Renal pelvis (tissue), 4 donors: ENCODE measurements around the gene AOAH. TPM values are rescaled to one million over a fixed set of nuclear protein-coding genes. Genes with fewer than 3 reads are reported as not detected.
"Not testable (repeated sequence)": the region's sequence is repeated elsewhere in the genome, so short reads cannot be mapped to it uniquely, and the experiment has no call there.

Experiments used
- DNase-seq: peaks from one replicate; pipeline ENCODE4 v3.0.0-alpha.2; 2013
- polyA plus RNA-seq, 3 donors: library from polyadenylated mRNA; unstranded; fragments of 120-200 nt; gene quantifications; one replicate each; pipeline ENCODE4 v1.2.1, GENCODE V29; 2013; ENCODE audit not compliant: insufficient read length in 3 of 3

AOAH gene
- polyA plus RNA-seq, 3 donors, result 2.7 to 3.4 (median 3.1) TPM

DNA sequence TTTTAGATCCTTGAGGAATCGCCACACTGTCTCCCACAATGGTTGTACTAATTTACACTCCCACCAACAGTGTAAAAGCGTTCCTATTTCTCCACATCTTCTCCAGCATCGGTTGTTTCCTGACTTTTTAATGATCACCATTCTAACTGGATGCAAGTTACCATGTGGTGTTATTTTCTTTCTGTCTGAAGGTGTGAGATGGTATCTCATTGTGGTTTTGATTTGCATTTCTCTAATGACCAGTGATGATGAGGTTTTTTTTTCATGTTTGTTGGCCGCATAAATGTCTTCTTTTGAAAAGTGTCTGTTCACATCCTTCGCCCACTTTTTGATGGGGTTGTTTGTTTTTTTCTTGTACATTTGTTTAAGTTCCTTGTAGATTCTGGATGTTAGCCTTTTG lies 20.4 kb downstream of the AOAH start:
- DNase-seq, result not testable (repeated sequence)

- DNase-seq, result no peak
Observed at GRCh38 chr7:36692456-36692855, 31.8 kb downstream of the AOAH start.

- no peak for DNase-seq
Observed at GRCh38 chr7:36691983-36692382, 32.3 kb downstream of the AOAH start.

DNA sequence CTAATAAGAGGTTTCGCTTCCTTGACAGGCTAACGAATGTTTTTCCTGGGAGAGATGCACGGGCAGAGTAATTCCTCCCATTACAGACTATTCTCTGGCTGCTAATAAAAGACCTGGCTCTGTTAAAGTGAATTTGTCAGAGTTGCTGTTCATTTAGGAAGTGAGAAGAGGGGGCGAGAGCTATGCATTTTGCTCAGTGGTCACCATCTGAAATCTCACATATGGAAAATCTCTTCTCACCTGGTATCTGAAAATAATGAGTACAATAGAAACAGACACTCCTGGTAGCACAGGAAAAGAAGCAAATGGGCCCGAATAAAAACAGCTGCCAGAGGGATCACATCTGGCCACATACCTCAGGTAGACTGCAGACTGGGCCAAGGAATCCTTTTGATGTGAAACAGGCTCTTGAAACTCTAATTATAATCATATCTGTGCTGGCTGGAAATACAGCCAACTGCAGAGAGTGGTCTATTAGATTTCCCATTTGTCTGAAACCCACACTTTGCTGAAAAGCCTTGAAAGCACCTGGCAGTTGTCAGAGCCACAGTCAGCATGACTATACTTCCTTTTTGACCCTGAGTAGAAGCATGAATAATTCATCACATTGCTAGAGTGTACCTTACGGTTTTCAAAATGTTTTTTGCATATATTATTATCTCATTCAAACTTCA lies 33.6 kb downstream of the AOAH start:
- no peak for DNase-seq

GRCh38 chr7:36690041-36690440 lies 34.3 kb downstream of the AOAH start:
- no peak for DNase-seq

DNA sequence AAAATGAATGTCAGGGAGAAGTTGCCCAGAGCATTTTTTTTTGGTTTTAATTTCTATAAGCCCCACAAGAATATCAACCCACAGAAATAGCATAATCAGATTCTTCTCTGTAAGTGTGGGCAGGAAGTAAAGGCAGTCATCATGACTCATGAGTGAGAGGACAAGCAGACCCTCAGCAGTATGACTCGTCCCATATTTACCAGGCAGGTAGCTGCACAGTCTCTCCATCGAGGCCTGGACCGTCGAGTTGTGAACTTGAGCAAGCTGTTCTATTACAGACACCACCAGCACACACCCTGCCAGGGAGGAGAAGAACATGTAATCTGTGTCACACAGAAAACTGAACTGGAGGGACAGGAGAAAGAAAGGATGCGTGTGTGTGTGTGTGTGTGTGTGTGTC lies 37.8 kb downstream of the AOAH start:
- no peak for DNase-seq

DNA sequence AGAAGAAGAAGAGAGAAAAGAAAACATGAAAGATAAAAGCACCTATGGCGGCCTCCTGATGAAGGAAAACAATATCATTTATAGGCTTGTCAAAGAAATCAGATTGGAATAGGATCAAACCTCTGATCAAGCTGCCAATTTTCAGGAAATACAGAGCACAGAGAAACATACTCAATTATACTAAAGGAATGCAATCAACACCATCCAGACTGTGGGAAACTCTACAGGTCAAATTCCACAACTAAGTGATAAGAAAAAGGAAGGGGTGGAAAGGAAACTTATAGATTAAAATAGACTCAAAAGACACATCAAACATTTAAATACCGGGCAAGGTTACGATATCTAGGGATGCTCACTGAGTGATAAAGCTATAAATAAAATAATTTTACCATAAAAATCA lies 39.3 kb downstream of the AOAH start:
- DNase-seq, result no peak

DNA sequence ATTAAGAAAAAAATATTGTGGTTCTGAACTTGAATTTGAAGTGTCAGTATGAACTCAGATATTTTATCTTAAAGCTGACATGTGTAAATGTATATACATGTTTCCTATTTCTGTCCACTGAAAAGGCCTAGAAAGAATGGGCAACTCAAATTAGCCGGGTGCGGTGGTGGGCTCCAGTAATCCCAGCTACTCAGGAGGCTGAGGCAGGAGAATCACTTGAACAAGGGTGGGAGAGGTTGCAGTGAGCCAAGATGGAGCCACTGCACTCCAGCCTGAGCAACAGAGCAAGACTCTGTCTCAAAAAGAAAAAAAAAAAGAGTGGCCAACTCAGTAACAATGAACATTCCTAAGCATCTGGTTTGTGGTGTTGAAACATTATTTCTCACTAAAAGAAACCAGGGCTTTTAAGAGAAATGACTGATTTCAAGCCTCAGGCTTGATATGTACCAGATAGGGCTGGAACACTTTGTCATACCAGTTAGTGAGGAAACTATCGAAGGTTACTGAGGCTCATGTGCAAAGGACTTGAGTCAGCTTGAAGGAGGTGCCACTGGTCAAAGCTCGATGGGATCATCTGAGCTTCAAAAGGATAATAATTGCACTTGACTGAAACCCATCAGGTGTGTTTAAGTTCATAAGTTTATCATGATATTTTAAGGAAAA lies 40.5 kb downstream of the AOAH start:
- no peak for DNase-seq

- no peak for DNase-seq
Observed at GRCh38 chr7:36683111-36683510, 41.2 kb downstream of the AOAH start.

- DNase-seq, result no peak
Observed at GRCh38 chr7:36682102-36682501, 42.2 kb downstream of the AOAH start.

DNA sequence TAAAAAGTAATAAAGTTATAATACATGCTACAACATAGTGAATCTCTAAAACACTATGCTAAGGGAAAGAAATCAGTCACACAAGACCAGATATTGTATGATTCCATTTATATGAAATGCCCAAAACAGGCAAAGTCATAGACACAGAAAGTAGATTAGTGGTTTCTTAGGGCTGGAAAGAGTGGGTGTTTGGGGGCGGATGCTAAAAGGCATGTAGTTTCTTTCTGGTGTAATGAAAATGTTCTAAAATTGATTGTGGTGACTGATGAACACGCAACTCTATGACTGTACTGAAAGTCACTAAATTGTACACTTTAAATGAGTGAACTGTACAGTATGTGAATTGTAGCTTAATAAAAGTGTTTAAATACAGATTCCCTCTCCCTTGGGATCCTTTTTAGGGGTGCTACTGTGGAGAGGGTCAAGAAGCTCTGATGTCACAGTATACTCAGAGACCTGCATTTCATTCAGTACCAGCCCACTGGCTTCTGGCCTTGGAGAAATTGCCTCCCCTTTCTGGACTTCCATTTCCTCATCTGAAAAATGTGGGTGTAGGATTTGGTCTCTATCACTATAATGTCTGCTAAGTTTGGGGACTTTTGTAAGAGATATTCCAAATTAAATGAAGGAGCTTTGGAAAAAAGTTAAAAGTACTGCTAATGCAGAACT lies 46.4 kb downstream of the AOAH start:
- DNase-seq, result no peak

DNA sequence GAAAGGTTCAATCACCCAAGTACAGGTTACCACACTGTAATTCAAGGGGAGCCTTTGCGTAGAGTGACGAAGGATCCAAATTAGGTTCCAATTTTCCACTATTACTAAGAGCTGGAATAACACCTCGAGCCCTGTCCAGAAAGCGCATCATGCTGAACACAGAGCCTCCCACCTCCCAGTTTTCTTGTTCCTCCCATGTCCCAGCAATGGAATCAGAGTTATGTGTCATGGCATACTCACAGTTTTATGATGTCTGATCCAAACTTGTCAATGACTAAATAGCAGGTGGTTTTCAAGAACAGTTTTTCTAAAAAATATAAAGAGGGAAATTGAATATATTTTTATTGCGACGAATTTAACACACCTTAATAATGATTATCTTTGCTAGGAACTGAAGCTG lies 50.6 kb downstream of the AOAH start:
- no peak for DNase-seq

DNA sequence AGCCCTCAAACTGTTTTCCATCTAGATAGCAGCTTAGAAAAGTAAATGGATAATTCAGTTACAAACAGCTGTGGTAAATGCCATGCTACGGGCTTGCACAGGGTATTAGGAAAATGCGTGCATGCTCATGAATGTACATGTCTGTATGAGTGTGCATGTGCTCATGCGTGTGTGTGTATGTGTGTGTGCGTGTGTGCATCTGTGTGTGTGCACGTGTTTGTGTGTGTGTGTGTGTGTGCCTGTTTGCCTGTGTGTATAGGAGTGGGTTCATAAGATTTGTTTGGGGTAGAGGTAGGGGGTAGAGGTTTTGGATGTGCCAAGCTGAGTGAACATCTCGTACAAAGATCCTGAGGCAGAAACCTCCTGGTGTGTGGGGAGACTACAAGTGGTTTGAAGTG lies 52.9 kb downstream of the AOAH start:
- DNase-seq, result no peak

DNA sequence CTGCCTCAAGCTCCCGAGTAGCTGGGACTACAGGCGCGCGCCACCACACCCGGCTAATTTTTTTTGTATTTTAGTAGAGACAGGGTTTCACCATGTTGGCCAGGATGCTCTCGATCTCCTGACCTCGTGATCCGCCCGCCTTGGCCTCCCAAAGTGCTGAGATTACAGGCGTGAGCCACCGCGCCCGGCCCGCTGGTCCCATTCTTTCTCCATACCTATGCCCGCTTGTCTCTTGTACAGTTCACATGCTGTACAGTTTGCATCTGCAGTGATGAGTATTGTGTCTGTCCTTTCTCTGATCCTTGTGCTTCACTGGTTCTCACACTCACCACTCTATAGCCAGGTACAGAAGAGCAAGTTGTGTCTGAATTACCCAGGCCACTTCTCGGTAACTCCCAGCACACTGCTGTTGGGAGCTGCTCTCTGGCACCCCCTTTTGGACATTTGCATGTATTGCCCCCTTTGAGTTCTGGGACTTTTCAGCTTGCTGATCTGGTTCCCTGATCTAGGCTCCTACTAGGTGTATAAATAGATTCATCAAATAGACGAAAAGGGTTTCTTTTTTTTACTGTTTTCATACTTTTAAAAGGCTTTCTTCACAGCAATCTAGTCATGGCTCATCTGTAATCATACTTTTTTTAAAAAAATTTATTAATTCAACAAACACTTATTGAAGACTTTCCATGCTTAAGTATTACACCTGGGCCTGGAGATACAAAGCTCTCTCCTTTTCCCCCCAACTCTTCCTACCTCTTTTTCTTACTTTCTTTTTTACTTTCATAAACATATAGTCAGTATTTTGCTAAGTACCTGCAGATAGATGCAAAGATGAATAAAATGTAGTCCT lies 53.5 kb downstream of the AOAH start:
- peak; percentile 56 for DNase-seq

- no peak for DNase-seq
Observed at GRCh38 chr7:36668750-36669149, 55.5 kb downstream of the AOAH start.

- no peak for DNase-seq
Observed at GRCh38 chr7:36668080-36668479, 56.2 kb downstream of the AOAH start.

GRCh38 chr7:36667007-36667745 lies 57.1 kb downstream of the AOAH start:
- DNase-seq, result no peak

DNA sequence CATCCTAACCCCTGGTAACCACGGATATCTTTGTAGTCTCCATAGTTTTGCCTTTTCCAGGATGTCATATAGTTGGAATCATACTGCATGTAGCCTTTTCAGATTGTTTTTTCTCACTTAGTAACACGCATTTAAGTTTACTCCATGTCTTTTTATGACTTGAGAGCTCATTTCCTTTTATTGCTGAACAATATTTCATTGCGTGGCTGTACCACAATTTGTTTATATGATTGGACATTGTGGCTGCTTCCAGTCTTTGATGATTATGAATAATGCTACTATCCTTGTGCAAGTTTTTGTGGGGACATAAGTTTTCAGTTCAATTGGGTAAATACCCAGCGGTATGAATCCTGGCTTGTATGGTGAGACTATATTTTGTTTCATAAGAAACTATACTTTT lies 60.8 kb downstream of the AOAH start:
- no peak for DNase-seq

DNA sequence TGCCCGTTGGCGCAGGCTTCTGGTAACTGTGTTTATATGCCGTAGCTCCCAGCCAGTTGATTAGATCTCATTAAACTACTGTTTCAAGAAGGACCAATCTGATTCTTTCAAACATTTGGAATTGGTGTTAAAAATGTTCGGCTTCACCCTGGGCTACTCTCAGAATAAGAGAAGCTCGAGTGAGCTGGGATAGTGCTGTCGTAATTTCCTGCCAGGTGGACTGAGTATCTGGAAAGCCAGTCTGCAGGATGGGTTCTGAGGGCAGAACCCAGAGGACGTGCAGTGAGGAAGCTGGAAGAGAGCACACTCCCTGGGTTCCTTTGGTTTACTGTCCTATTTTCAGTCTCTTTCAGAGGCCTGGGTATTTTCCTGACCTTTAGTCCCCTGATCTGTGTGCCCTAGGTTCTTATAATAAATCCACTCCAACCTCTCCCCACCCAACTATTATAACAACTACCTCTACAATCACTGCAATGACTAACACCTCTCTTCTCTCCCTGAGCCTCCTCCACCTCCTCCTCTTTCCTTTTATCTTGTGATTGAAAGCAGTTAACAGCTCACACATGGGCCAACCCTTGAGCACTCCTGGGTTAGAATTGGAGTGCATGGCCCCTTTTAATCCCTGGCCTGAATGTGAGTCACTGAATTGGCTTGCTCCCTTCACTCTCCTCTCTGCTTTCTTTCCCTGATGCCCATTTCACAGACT lies 63.0 kb downstream of the AOAH start:
- DNase-seq, result no peak

GRCh38 chr7:36659638-36660341 lies 64.5 kb downstream of the AOAH start:
- DNase-seq, result no peak

DNA sequence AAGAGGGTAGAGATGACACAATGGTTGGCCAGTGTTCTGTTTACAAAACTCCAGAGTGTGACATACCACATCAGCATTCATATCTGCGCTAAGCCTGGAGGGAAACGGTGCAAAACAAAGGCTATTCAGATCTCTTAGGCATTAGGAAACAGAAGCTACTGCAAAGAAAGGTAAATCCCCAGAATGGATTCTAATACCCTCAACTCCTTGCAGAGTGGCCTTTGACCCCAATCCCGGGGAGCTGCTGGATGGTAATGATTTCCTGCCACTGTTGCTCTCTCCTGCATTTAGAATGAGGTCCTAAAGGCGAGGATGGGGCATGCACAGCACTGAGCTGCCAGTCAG lies 65.2 kb downstream of the AOAH start:
- no peak for DNase-seq
